Stomach (tissue), 9 donors: ENCODE results near the gene ATXN2. TPM values are rescaled to one million over a fixed set of nuclear protein-coding genes. Genes with fewer than 3 reads are reported as not detected.

Experiments
- DNase-seq, 2 donors: peaks; one replicate each; pipeline versions ENCODE4 v3.0.0 to v3.0.0-alpha.2; 2013 to 2019
- H3K27ac ChIP-seq, 5 donors: fragments of 200-600 bp in 4 of 5; sonication (generic) in 4 of 5; one replicate each; pipeline ENCODE4 v1.5.1; 2013 to 2019; ENCODE audit warnings: mild to moderate bottlenecking in 1 of 5, moderate library complexity in 1 of 5
- H3K27me3 ChIP-seq, 3 donors: fragments of 200-600 bp; sonication (generic); one replicate each; pipeline ENCODE4 v1.5.1; 2017 to 2019; ENCODE audit warnings: mixed run types in 1 of 3
- H3K36me3 ChIP-seq, 4 donors: fragments of 200-600 bp; sonication (generic); 1 replicate in 3 of 4; 2 replicates in 1 of 4; pipeline ENCODE4 v1.5.1; 2016 to 2019
- H3K4me1 ChIP-seq, 4 donors: fragments of 200-600 bp; sonication (generic); one replicate each; pipeline ENCODE4 v1.5.1; 2016 to 2019
- H3K4me3 ChIP-seq, 4 donors: fragments of 200-600 bp; sonication (generic) in 3 of 4; one replicate each; pipeline ENCODE4 v1.5.1; 2016 to 2019; ENCODE audit warnings: mild to moderate bottlenecking in 1 of 4
- H3K9me3 ChIP-seq, 4 donors: fragments of 200-600 bp; sonication (generic); one replicate each; pipeline ENCODE4 v1.5.1; 2016 to 2019
- CTCF ChIP-seq, 7 experiments: fragments of 450-650 bp in 4 of 7; fragments of 200-600 bp in 3 of 7; sonication (generic) in 3 of 7; IDR thresholded peaks; one replicate each; pipeline ENCODE4 v1.5.1; 2016 to 2019; ENCODE audit warnings: antibody characterized with exemption in 7 of 7, control low read depth in 2 of 7, mild to moderate bottlenecking in 1 of 7
- EP300 ChIP-seq: sonication (generic); formaldehyde crosslinking; IDR thresholded peaks from one replicate; pipeline ENCODE4 v1.6.1; 2017; ENCODE audit warnings: antibody characterized with exemption
- POLR2A ChIP-seq, 4 donors: fragments of 450-650 bp; IDR thresholded peaks; one replicate each; pipeline ENCODE4 v1.6.1; 2016; ENCODE audit warnings: antibody characterized with exemption in 4 of 4, control low read depth in 2 of 4, mild to moderate bottlenecking in 1 of 4, moderate library complexity in 1 of 4
- POLR2AphosphoS5 ChIP-seq, 3 donors: sonication (generic); formaldehyde crosslinking; IDR thresholded peaks; one replicate each; pipeline ENCODE4 v1.6.1; 2016; ENCODE audit warnings: antibody characterized with exemption in 3 of 3
- WGBS, 5 donors: extraction: QIAGEN DNeasy Blood & Tissue Kit in 3 of 5; methylation state at CpG; one replicate each; pipeline versions ENCODE4 v1.1.5 to v1.1.7; 2013 to 2018; 5-methylcytosine and 5-hydroxymethylcytosine counted together
- intact Hi-C: fragments of 100-400 bp; cut with DNase I; formaldehyde crosslinking; loops from one replicate; pipeline ENCODE4 v1.15.1; 2023; ENCODE audit warnings: low total_unique reads
- polyA plus RNA-seq, 3 donors: library from polyadenylated mRNA; stranded (reverse); fragments of 200-250 nt; gene quantifications; one replicate each; pipeline ENCODE4 v1.2.3, GENCODE V29; 2013
- total RNA-seq, 5 donors: library from RNA; depleted of rRNA; stranded (reverse); fragments of >200 nt; gene quantifications; one replicate each; pipeline versions ENCODE4 v1.1.0 to v1.2.3, GENCODE V29; 2014 to 2016
- donor health status: healthy with polysubstance abuse.
- donor health status: Bipolar disorder and iron deficiency.
- donor health status: healthy.

Gene ATXN2
- total and polyA plus RNA-seq, 8 donors = 11.1 to 131 (median 61.2) TPM

GRCh38 chr12:111418594-111418880 lies 180.6 kb downstream of the ATXN2 start:
- WGBS, 5 donors = 91 to 100% (median 93%) methylated on average over 15 to 30 of the region's 30 CpGs
- H3K9me3 ChIP-seq = no peaks in the 10 kb centered on the region
- H3K27me3 ChIP-seq = no peaks in the 10 kb centered on the region
- no peak overlapping the region for H3K27ac ChIP-seq
- peaks cover 0 to 14% (median 2%) of the 10 kb centered on the region in 4 donors for H3K4me1 ChIP-seq
- no peak for TF ChIP-seq POLR2A (IDR thresholded peaks at IDR 0.05)
- no peak for TF ChIP-seq EP300
- no peak for TF ChIP-seq POLR2AphosphoS5 (IDR thresholded peaks at IDR 0.05)
- no peak for TF ChIP-seq CTCF (IDR thresholded peaks at IDR 0.05)
- no peak overlapping the region for H3K4me3 ChIP-seq
- DNase-seq = no peak
- intact Hi-C loops = no loop called here
- peaks cover 20 to 55% (median 42%) of the 10 kb centered on the region in 4 donors for H3K36me3 ChIP-seq

GRCh38 chr12:111417784-111418593 lies 181.1 kb downstream of the ATXN2 start:
- peaks cover 20 to 55% (median 42%) of the 10 kb centered on the region in 4 donors for H3K36me3 ChIP-seq
- intact Hi-C loops = no loop called here
- H3K4me1 ChIP-seq = peaks cover 0 to 20% (median 5%) of the 10 kb centered on the region in 4 donors
- no peak for DNase-seq
- no peak overlapping the region for H3K4me3 ChIP-seq
- H3K9me3 ChIP-seq = no peaks in the 10 kb centered on the region
- TF ChIP-seq EP300 = no peak
- no peak for TF ChIP-seq POLR2AphosphoS5 (IDR thresholded peaks at IDR 0.05)
- TF ChIP-seq POLR2A (IDR thresholded peaks at IDR 0.05) = no peak
- no peak for TF ChIP-seq CTCF (IDR thresholded peaks at IDR 0.05)
- H3K27ac ChIP-seq = no peak overlapping the region
- WGBS, 5 donors = 87 to 93% (median 90%) methylated on average over 50 to 67 of the region's 67 CpGs
- H3K27me3 ChIP-seq = no peaks in the 10 kb centered on the region

GRCh38 chr12:111417290-111417689 lies 181.8 kb downstream of the ATXN2 start:
- Histone ChIP-seq H3K36me3 (peaks cover 20 to 55% (median 42%) of the 10 kb centered on the region in 4 donors), H3K27ac (no peak overlapping the region), H3K4me1 (peaks cover 0 to 27% (median 9%) of the 10 kb centered on the region in 4 donors), H3K4me3 (no peak overlapping the region), H3K27me3 (no peaks in the 10 kb centered on the region), H3K9me3 (no peaks in the 10 kb centered on the region)
- TF ChIP-seq POLR2A (IDR thresholded peaks at IDR 0.05) (no peak), POLR2AphosphoS5 (IDR thresholded peaks at IDR 0.05) (no peak), CTCF (IDR thresholded peaks at IDR 0.05) (no peak), EP300 (no peak)
- 89 to 100% (median 94%) methylated on average over 2 of the region's 2 CpGs for WGBS, 5 donors
- intact Hi-C loops = no loop called here
- no peak for DNase-seq

GRCh38 chr12:111414711-111415252 lies 184.3 kb downstream of the ATXN2 start:
- Histone ChIP-seq H3K9me3 (no peaks in the 10 kb centered on the region), H3K27ac (no peak overlapping the region), H3K4me1 (peaks cover 11 to 52% (median 31%) of the 10 kb centered on the region in 4 donors), H3K4me3 (no peak overlapping the region), H3K27me3 (no peaks in the 10 kb centered on the region), H3K36me3 (peaks cover 10 to 40% (median 29%) of the 10 kb centered on the region in 4 donors)
- intact Hi-C loops = no loop called here
- no peak for DNase-seq
- TF ChIP-seq CTCF (IDR thresholded peaks at IDR 0.05) (no peak), EP300 (no peak), POLR2AphosphoS5 (IDR thresholded peaks at IDR 0.05) (no peak), POLR2A (IDR thresholded peaks at IDR 0.05) (no peak)
- WGBS, 5 donors = 91 to 95% (median 93%) methylated on average over 6 to 7 of the region's 7 CpGs
